CD4-positive, alpha-beta memory T cell (primary cell): ENCODE data around the gene RESF1. TPM values are rescaled to one million over a fixed set of nuclear protein-coding genes. Genes with fewer than 3 reads are reported as not detected.
"Not testable (repeated sequence)": the region's sequence is repeated elsewhere in the genome, so short reads cannot be mapped to it uniquely, and the experiment has no call there.

Experiments
- CTCF ChIA-PET: fragments of 350-600 bp; sonication (Branson Sonifier 250); formaldehyde crosslinking; loops from one replicate; lab custom pipeline; 2021; ENCODE audit warnings: inconsistent platforms; ENCODE audit not compliant: partially characterized antibody; lab: Charles Lee
- POLR2A ChIA-PET: fragments of 350-600 bp; sonication (Branson Sonifier 250); formaldehyde crosslinking; loops from one replicate; lab custom pipeline; 2021; ENCODE audit not compliant: partially characterized antibody; lab: Charles Lee
- DNase-seq, 5 donors: peaks; one replicate each; pipeline versions ENCODE4 v3.0.0 to v3.0.0-alpha.2; 2020 to 2022; ENCODE audit warnings: mixed read lengths in 1 of 5
- H3K27ac ChIP-seq: one replicate; pipeline ENCODE4 v1.7.0; 2013; ENCODE audit warnings: low read depth, low read length
- H3K27me3 ChIP-seq: 2 replicates; pipeline ENCODE4 v1.7.0; 2013; ENCODE audit warnings: mild to moderate bottlenecking, low read length, moderate library complexity; ENCODE audit not compliant: insufficient read depth
- H3K36me3 ChIP-seq: 2 replicates; pipeline ENCODE4 v1.7.0; 2013; ENCODE audit warnings: mild to moderate bottlenecking, low read length, moderate library complexity; ENCODE audit not compliant: insufficient read depth
- H3K4me1 ChIP-seq: 2 replicates; pipeline ENCODE4 v1.7.0; 2013; ENCODE audit warnings: mild to moderate bottlenecking, low read length, moderate library complexity; ENCODE audit not compliant: insufficient read depth
- H3K4me3 ChIP-seq, 2 donors: one replicate each; pipeline ENCODE4 v1.7.0; 2013; ENCODE audit warnings: low read length in 2 of 2, mild to moderate bottlenecking in 1 of 2
- H3K9me3 ChIP-seq, 2 donors: one replicate each; pipeline ENCODE4 v1.7.0; 2013; ENCODE audit warnings: low read length in 2 of 2, control low read depth in 1 of 2; ENCODE audit not compliant: control insufficient read depth in 1 of 2
- H3K27ac Mint-ChIP-seq, 7 donors: one replicate each; pipeline ENCODE4 v1.8.0; 2020 to 2021; ENCODE audit warnings: mixed read lengths in 7 of 7, mild to moderate bottlenecking in 6 of 7, inconsistent platforms in 3 of 7, moderate library complexity in 3 of 7
- H3K27me3 Mint-ChIP-seq, 2 donors: one replicate each; pipeline ENCODE4 v1.8.0; 2020 to 2021; ENCODE audit warnings: mixed read lengths in 2 of 2
- H3K36me3 Mint-ChIP-seq, 2 donors: one replicate each; pipeline ENCODE4 v1.8.0; 2020 to 2021; ENCODE audit warnings: mixed read lengths in 2 of 2, inconsistent platforms in 1 of 2, mild to moderate bottlenecking in 1 of 2
- H3K4me1 Mint-ChIP-seq, 4 donors: one replicate each; pipeline ENCODE4 v1.8.0; 2020 to 2021; ENCODE audit warnings: mixed read lengths in 4 of 4, mild to moderate bottlenecking in 1 of 4
- H3K4me3 Mint-ChIP-seq, 8 donors: one replicate each; pipeline ENCODE4 v1.8.0; 2020 to 2021; ENCODE audit warnings: mixed read lengths in 8 of 8, mild to moderate bottlenecking in 7 of 8, moderate library complexity in 6 of 8, inconsistent platforms in 3 of 8
- H3K9me3 Mint-ChIP-seq, 8 donors: one replicate each; pipeline ENCODE4 v1.8.0; 2020 to 2021; ENCODE audit warnings: mixed read lengths in 8 of 8, mild to moderate bottlenecking in 5 of 8, inconsistent platforms in 3 of 8, moderate library complexity in 1 of 8
- intact Hi-C: fragments of 100-400 bp; cut with micrococcal nuclease; formaldehyde crosslinking; loops from one replicate; pipeline ENCODE4 v1.15.1; 2023
- polyA plus RNA-seq, 2 donors: library from polyadenylated mRNA; unstranded; fragments of 300-500 nt; fragmentation: Illumina TruSeq; gene quantifications; one replicate each; pipeline ENCODE4 v1.2.3, GENCODE V29; 2021
- total RNA-seq, 2 experiments: library from RNA; stranded (reverse); gene quantifications; one replicate each; pipeline ENCODE4 v1.2.3, GENCODE V29; 2021

The RESF1 gene
- total and polyA plus RNA-seq, 4 experiments from 2014 or later, result 56.5 to 545 (median 439) TPM

GRCh38 chr12:31928246-31929026, 30.8 kb upstream of the RESF1 start:
- CTCF ChIA-PET, result interaction anchor here (0.8 to 2.2 kb wide), 7 partner anchors 10 to 275 kb away, joined by 3 to 6 read pairs (median 5); no protein-coding TSS in a partner anchor
- H3K4me1 Mint-ChIP-seq, result peaks cover 43 to 61% (median 52%) of the 10 kb centered on the region in 4 donors
- intact Hi-C loops, result loop anchor here (1.0 to 2.0 kb wide), 2 partner anchors 30 to 32 kb away; partner anchors contain the start of gene RESF1
- H3K9me3 Mint-ChIP-seq, result peaks cover 5 to 17% (median 10%) of the 10 kb centered on the region in 8 donors
- Histone ChIP-seq H3K27ac (peak overlapping the region; percentile 56), H3K36me3 (no peaks in the 10 kb centered on the region), H3K27me3 (no peaks in the 10 kb centered on the region), H3K9me3 (peaks cover 0 to 5% of the 10 kb centered on the region in 2 donors), H3K4me3 (peak overlapping the region in 1 of 2 donors; percentile 22), H3K4me1 (peaks cover 47% of the 10 kb centered on the region)
- H3K4me3 Mint-ChIP-seq, result peak overlapping the region; percentile 86 to 95 (median 90)
- no peaks in the 10 kb centered on the region for H3K27me3 Mint-ChIP-seq
- peak in 4 of 5 donors; percentile 41 to 58 (median 50) for DNase-seq
- H3K36me3 Mint-ChIP-seq, result peaks cover 8 to 9% of the 10 kb centered on the region in 2 donors
- peak overlapping the region; percentile 96 to 99 (median 97) for H3K27ac Mint-ChIP-seq
- POLR2A ChIA-PET, result interaction anchor here (0.5 to 5.3 kb wide), 18 partner anchors 22 to 275 kb away, joined by 3 to 63 read pairs (median 4); partner anchors contain the start of genes AMN1, ETFBKMT and RESF1

- DNase-seq, result no peak
- peak overlapping the region in 1 of 2 donors; percentile 22 for H3K4me3 ChIP-seq
These were observed 30.1 kb upstream of the RESF1 start for GRCh38 chr12:31929027-31929526.

GRCh38 chr12:31931796-31932715, 27.2 kb upstream of the RESF1 start:
- H3K9me3 ChIP-seq, result no peaks in the 10 kb centered on the region
- intact Hi-C loops, result loop anchor here (1.0 kb wide), 1 partner anchor 36 kb away; no protein-coding TSS in a partner anchor
- no peak overlapping the region for H3K4me3 ChIP-seq
- H3K4me1 Mint-ChIP-seq, result peaks cover 42 to 73% (median 58%) of the 10 kb centered on the region in 4 donors
- peak overlapping the region in 6 of 7 donors; percentile 16 to 96 (median 72) for H3K27ac Mint-ChIP-seq
- DNase-seq, result peak in 2 of 5 donors; percentile 9 to 16
- ChIA-PET CTCF (interaction anchor here (0.5 to 2.0 kb wide), 10 partner anchors 11 to 379 kb away, joined by 3 to 5 read pairs (median 4); partner anchors contain the start of gene RESF1), POLR2A (interaction anchor here (0.9 to 5.3 kb wide), 7 partner anchors 10 to 250 kb away, joined by 3 to 63 read pairs (median 4); partner anchors contain the start of genes AMN1 and RESF1)
- H3K36me3 ChIP-seq, result no peaks in the 10 kb centered on the region
- no peaks in the 10 kb centered on the region for H3K27me3 ChIP-seq
- peaks cover 4 to 7% of the 10 kb centered on the region in 2 donors for H3K36me3 Mint-ChIP-seq
- H3K4me3 Mint-ChIP-seq, result peak overlapping the region in 3 of 8 donors; percentile 8 to 66 (median 13)
- H3K27me3 Mint-ChIP-seq, result no peaks in the 10 kb centered on the region
- H3K4me1 ChIP-seq, result peaks cover 47% of the 10 kb centered on the region
- H3K27ac ChIP-seq, result no peak overlapping the region
- peaks cover 0 to 6% (median 5%) of the 10 kb centered on the region in 8 donors for H3K9me3 Mint-ChIP-seq

More at GRCh38 chr12:31929027-31929526, 30.1 kb upstream of the RESF1 start:
- H3K27ac Mint-ChIP-seq, result peak overlapping the region; percentile 96 to 99 (median 97)
- H3K9me3 Mint-ChIP-seq, result peaks cover 3 to 11% (median 5%) of the 10 kb centered on the region in 8 donors
- ChIA-PET CTCF (interaction anchor here (1.0 to 2.2 kb wide), 6 partner anchors 9 to 246 kb away, joined by 3 to 6 read pairs (median 4); no protein-coding TSS in a partner anchor), POLR2A (interaction anchor here (0.5 to 5.3 kb wide), 17 partner anchors 21 to 276 kb away, joined by 3 to 63 read pairs (median 5); partner anchors contain the start of genes AMN1, ETFBKMT and RESF1)
- intact Hi-C loops, result loop anchor here (2.0 kb wide), 1 partner anchor 30 kb away; the partner anchor contains the start of gene RESF1
- no peaks in the 10 kb centered on the region for H3K9me3 ChIP-seq
- peak overlapping the region; percentile 86 to 95 (median 90) for H3K4me3 Mint-ChIP-seq
- H3K27me3 ChIP-seq, result no peaks in the 10 kb centered on the region
- peaks cover 47% of the 10 kb centered on the region for H3K4me1 ChIP-seq
- peak overlapping the region; percentile 56 for H3K27ac ChIP-seq
- peaks cover 43 to 66% (median 54%) of the 10 kb centered on the region in 4 donors for H3K4me1 Mint-ChIP-seq
- no peaks in the 10 kb centered on the region for H3K27me3 Mint-ChIP-seq
- H3K36me3 ChIP-seq, result no peaks in the 10 kb centered on the region
- peaks cover 6 to 8% of the 10 kb centered on the region in 2 donors for H3K36me3 Mint-ChIP-seq

GRCh38 chr12:31944299-31944698, 14.9 kb upstream of the RESF1 start:
- no peak for DNase-seq
- Mint-ChIP-seq H3K4me1 (peaks cover 0 to 8% (median 2%) of the 10 kb centered on the region in 4 donors), H3K27me3 (no peaks in the 10 kb centered on the region), H3K27ac (no peak overlapping the region), H3K36me3 (peaks cover 13 to 32% of the 10 kb centered on the region in 2 donors), H3K4me3 (no peak overlapping the region), H3K9me3 (peaks cover 2 to 63% (median 35%) of the 10 kb centered on the region in 8 donors)
- no peak overlapping the region for H3K27ac ChIP-seq
- H3K9me3 ChIP-seq, result peaks cover 0 to 15% of the 10 kb centered on the region in 2 donors
- ChIA-PET POLR2A (interaction anchor here (1.1 kb wide), 1 partner anchor 215 kb away, joined by 3 read pairs; the partner anchor contains the start of gene AMN1), CTCF (no interaction called here)
- no peaks in the 10 kb centered on the region for H3K36me3 ChIP-seq
- intact Hi-C loops, result no loop called here
- H3K4me1 ChIP-seq, result no peaks in the 10 kb centered on the region
- no peak overlapping the region for H3K4me3 ChIP-seq
- no peaks in the 10 kb centered on the region for H3K27me3 ChIP-seq

- Histone ChIP-seq H3K4me3 (no peak overlapping the region), H3K27ac (no peak overlapping the region), H3K27me3 (no peaks in the 10 kb centered on the region), H3K9me3 (peaks cover 0 to 2% of the 10 kb centered on the region in 2 donors), H3K4me1 (peaks cover 11% of the 10 kb centered on the region), H3K36me3 (no peaks in the 10 kb centered on the region)
- no peak for DNase-seq
- intact Hi-C loops, result no loop called here
- H3K9me3 Mint-ChIP-seq, result peaks cover 2 to 55% (median 25%) of the 10 kb centered on the region in 8 donors
- H3K27me3 Mint-ChIP-seq, result no peaks in the 10 kb centered on the region
- no peak overlapping the region for H3K27ac Mint-ChIP-seq
- H3K4me1 Mint-ChIP-seq, result peaks cover 10 to 24% (median 18%) of the 10 kb centered on the region in 4 donors
- no peak overlapping the region for H3K4me3 Mint-ChIP-seq
- CTCF ChIA-PET, result no interaction called here
- H3K36me3 Mint-ChIP-seq, result peaks cover 16 to 42% of the 10 kb centered on the region in 2 donors
- POLR2A ChIA-PET, result no interaction called here
These were observed 11.2 kb upstream of the RESF1 start for GRCh38 chr12:31947971-31948370.

GRCh38 chr12:31948697-31949359, 10.4 kb upstream of the RESF1 start:
- peaks cover 12% of the 10 kb centered on the region for H3K4me1 ChIP-seq
- H3K27ac ChIP-seq, H3K27me3 ChIP-seq, intact Hi-C loops, DNase-seq, H3K27ac Mint-ChIP-seq, H3K4me3 ChIP-seq, H3K4me3 Mint-ChIP-seq, H3K36me3 ChIP-seq, H3K9me3 ChIP-seq, H3K27me3 Mint-ChIP-seq: not testable (repeated sequence)
- Mint-ChIP-seq H3K36me3 (peaks cover 15 to 39% of the 10 kb centered on the region in 2 donors), H3K4me1 (peaks cover 10 to 27% (median 23%) of the 10 kb centered on the region in 4 donors), H3K9me3 (peaks cover 2 to 47% (median 19%) of the 10 kb centered on the region in 8 donors)
- ChIA-PET POLR2A (interaction anchor here (1.5 to 2.6 kb wide), 2 partner anchors 10 to 53 kb away, joined by 3 to 16 read pairs; partner anchors contain the start of gene RESF1), CTCF (interaction anchor here (1.3 to 1.9 kb wide), 2 partner anchors 8 to 25 kb away, joined by 5 read pairs; no protein-coding TSS in a partner anchor)
